ENCODE results near the gene APOA1.

The APOA1 gene

GRCh38 chr11:116786966-116787365, 50.5 kb downstream of the APOA1 start:
- no peak for DNase-seq

GRCh38 chr11:116786326-116786725, 51.1 kb downstream of the APOA1 start:
- DNase-seq, result no peak
